Peyer's patch (tissue), 4 donors: ENCODE data around the gene CD44.

Experiments
- CTCF ChIP-seq, 6 experiments: fragments of 450-650 bp in 4 of 6; fragments of 200-600 bp in 2 of 6; sonication (generic) in 1 of 6; IDR thresholded peaks; one replicate each; pipeline ENCODE4 v1.5.1; 2017 to 2019; ENCODE audit warnings: antibody characterized with exemption in 6 of 6, mild to moderate bottlenecking in 3 of 6, moderate library complexity in 1 of 6
- POLR2A ChIP-seq, 2 donors: fragments of 450-650 bp; IDR thresholded peaks; one replicate each; pipeline ENCODE4 v1.5.1; 2017; ENCODE audit warnings: antibody characterized with exemption in 2 of 2, mild to moderate bottlenecking in 2 of 2, moderate library complexity in 2 of 2

- TF ChIP-seq POLR2A (IDR thresholded peaks at IDR 0.05) (no peak), CTCF (IDR thresholded peaks at IDR 0.05) (no peak)
Observed at GRCh38 chr11:35281169-35281688, 142.3 kb downstream of the CD44 start.
